ENCODE results near the gene SPATA24.
A peak's percentile ranks its signal among the peaks of the same experiment; 100 is the strongest.
"Not testable (repeated sequence)": the region's sequence is repeated elsewhere in the genome, so short reads cannot be mapped to it uniquely, and the experiment has no call there.

Gene SPATA24

GRCh38 chr5:139416651-139417050 is 12.8 kb upstream of the SPATA24 start:
- DNase-seq = no peak

DNA sequence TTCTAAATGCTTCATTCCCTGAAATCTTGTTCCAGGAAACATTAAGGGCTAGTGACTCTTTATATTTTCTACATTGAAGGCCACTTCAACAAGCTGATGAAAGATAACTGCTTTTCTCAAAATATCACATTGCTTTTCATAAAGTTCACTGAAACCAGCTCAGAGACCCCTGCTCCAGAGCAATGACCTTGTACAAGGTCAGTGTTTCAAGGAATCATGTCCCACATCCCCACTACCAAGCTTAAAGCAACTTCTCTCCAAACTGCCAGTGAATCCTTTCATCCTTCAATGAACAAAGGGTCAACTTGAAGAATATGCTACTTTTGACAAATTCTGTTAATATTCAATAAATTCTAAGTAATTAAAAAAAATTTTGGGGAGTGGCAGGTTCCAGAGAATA is 12.0 kb upstream of the SPATA24 start:
- DNase-seq = no peak

- no peak for DNase-seq
Measured at GRCh38 chr5:139415221-139415861, 11.5 kb upstream of the SPATA24 start.

DNA sequence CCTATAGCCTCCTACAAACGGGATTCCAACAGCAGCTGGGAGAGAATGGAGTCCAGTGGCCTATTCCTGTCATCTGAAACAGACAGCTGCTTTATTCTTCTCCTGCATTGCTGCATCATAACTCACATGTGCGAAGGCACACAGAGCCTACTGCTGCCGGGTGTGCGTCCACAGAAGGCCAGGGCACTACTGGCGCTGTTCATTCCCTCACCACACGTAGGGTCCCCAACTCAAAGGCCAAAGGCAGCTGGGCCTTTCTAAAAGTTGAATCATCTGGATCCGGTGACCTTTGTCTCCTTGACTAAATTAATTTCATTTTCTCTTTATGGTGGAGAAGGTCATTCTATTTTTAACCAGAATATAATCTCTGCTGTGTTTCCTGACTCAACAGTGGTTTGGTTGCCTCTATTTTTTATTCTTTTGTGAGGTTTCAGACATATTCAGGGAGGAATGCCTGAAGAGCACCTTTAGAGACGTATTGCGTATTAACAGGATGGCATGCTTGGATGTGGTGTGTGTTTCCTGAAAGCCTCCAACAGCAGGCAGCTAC is 10.8 kb upstream of the SPATA24 start:
- DNase-seq = no peak

DNA sequence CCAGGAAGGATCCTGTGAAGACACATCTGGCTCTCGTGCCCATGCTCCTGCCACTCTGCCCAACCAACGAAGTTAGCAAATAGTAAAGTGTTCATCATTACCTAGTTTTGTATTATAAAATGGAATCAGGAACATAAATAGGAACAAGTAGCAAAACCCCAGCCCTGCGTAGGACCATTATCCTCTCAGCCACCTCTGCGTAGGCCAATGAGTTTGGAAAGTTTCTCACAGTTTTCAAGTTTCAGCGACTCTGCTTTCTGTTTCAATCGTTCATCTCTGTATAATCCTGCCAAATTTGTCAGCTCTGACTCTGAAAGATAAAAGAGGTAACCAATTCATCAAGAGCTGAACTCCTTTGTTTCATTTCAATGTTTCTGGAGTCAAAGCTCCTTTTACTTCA is 10.1 kb upstream of the SPATA24 start:
- DNase-seq = no peak

GRCh38 chr5:139413153-139413552 is 9.3 kb upstream of the SPATA24 start:
- DNase-seq = no peak

GRCh38 chr5:139410993-139411828 is 7.3 kb upstream of the SPATA24 start:
- DNase-seq = no peak

- no peak for DNase-seq
Measured at GRCh38 chr5:139410121-139410992, 6.5 kb upstream of the SPATA24 start.

DNA sequence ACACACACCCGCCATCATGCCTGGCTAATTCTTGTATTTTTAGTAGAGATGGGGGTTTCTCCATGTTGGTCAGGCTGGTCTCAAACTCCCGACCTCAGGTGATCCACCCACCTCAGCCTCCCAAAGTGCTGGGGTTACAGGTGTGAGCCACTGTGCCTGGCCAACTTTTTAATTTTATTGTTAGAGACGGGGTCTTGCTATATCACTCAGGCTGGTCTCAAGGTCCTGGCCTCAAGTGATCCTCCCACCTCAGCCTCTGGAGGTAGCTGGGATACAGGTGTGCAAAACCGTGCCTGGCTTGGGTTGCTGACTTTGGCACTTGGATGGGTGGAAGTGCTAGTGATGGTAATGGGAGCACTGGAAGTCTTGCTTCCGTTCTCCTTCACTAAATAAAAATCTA is 5.2 kb upstream of the SPATA24 start:
- not testable (repeated sequence) for DNase-seq

DNA sequence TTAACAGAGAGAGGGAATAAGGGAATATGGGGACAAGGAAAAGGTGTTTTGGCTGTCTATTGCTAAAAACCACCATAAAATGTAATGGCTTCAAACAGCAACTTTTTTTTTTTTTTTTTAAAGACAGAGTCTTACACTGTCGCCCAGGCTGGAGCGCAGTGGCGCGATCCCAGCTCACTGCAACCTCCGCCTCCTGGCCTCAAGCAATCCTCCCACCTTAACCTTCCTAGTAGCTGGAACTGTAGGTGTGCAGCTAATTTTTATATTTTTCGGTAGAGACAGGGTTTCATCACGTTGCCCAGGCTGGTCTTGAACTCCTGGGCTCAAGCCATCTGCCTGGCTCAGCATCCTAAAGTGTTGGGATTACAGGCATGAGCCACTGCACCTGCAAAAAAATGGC is 4.3 kb upstream of the SPATA24 start:
- DNase-seq = no peak

GRCh38 chr5:139407517-139407916 is 3.6 kb upstream of the SPATA24 start:
- DNase-seq = no peak

DNA sequence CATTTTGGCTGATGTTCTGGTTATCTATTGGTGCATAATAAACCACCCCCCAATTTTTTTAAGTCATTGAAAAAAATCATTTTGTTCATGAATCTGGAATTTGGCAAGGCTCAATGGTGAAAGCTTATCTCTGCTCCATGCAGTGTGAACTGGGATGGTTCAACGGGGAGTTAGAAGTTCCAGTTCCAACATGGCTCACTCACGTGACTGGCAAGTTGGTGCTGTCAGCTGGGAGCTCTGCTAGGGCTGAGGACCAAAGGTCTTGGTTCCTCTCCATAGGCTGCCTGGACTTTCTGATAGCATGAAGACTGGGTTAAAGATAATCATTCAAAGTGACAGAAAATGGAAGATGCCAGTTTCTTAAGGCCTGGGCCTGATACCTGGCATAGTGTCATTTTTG is 3.1 kb upstream of the SPATA24 start:
- DNase-seq = no peak

GRCh38 chr5:139404484-139404840 is 573 bp upstream of the SPATA24 start:
- no peak for DNase-seq

GRCh38 chr5:139403418-139403786 is 487 bp downstream of the SPATA24 start:
- DNase-seq = no peak

GRCh38 chr5:139402561-139403158 is 1.2 kb downstream of the SPATA24 start:
- DNase-seq = peak; percentile 26

GRCh38 chr5:139401546-139401945 is 2.3 kb downstream of the SPATA24 start:
- DNase-seq = no peak

- no peak for DNase-seq
Measured at GRCh38 chr5:139399501-139400121, 4.3 kb downstream of the SPATA24 start.

DNA sequence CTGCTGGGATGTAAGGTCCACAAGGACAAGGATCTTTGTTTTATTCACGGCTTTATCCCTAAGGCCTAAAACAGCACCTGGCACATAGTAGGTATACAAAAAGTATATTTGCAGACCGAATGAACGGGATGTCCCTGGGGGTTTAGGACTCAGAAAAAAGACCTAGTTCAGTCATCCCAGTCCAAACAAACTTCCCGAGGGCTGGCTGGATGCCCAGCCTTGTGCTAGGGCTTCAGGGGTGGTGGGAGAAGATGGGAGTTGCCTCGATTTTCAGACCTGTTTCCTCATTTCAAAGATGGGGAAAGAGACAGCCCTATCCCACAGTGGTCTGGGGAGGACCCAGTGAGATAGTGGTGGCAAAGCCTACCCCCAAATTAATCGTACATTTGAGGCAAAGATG is 6.0 kb downstream of the SPATA24 start:
- no peak for DNase-seq

- no peak for DNase-seq
Measured at GRCh38 chr5:139396691-139397090, 7.2 kb downstream of the SPATA24 start.

DNA sequence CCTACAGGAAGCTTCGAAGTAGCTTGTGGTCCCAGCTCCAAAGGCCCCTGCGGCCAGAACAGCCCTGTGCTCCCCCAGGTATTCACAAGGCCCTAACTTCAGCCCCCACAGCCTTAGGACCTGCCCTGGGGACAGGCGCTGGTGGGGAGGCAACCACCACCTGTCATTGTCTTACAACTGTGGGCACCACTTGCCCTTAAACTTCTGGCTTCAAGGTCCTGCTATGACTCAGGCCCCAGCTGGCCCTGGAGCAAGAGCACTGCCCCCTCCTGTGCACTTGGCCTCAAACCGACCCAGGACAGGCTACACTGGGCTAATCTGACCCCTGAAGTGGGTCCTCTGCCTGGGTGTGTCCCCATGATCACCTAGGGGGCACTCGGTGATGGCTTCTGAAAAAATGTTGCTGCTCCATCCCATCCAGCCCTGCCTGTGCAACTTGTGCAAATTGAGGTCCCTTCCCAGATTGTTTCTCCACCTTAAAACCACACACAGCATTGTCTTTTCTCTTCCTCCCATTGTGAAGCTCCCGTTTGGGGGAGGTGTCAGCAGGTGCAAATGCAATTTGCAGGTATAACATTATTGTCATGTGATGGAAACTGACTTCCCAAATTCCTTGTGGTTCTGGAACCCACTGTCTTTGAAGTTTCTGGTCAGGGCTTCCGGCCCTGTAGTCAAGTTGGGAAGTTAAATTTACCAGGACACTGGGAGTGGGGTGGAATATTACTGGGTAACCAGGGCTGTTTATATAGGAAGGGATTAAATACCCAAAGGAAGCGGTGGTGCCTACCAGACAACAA is 7.8 kb downstream of the SPATA24 start:
- no peak for DNase-seq

Measured in CD4-positive, alpha-beta T cell treated with Interleukin-17A for 1 hour (primary cell).